Cardiac muscle cell (in vitro differentiated cells and primary cell): Measurements from ENCODE around the gene PRIM2. TPM values are rescaled to one million over a fixed set of nuclear protein-coding genes. Genes with fewer than 3 reads are reported as not detected.
"Not testable (repeated sequence)": the region's sequence is repeated elsewhere in the genome, so short reads cannot be mapped to it uniquely, and the experiment has no call there.

Source experiments
- DNase-seq, 2 donors: peaks; one replicate each; pipeline versions ENCODE4 v3.0.0 to v3.0.0-alpha.2; 2010 to 2017; ENCODE audit warnings: low read depth in 1 of 2, low spot score in 1 of 2
- H3K27ac ChIP-seq: fragments of 200-600 bp; sonication (generic); 2 replicates; pipeline ENCODE4 v1.5.1; 2016
- H3K27me3 ChIP-seq: fragments of 200-600 bp; sonication (generic); 2 replicates; pipeline ENCODE4 v1.6.0; 2016; ENCODE audit warnings: control low read depth
- H3K36me3 ChIP-seq: fragments of 200-600 bp; sonication (generic); 2 replicates; pipeline ENCODE4 v1.5.1; 2016; ENCODE audit warnings: control low read depth
- H3K4me1 ChIP-seq: fragments of 200-600 bp; sonication (generic); 2 replicates; pipeline ENCODE4 v1.8.1; 2017; ENCODE audit warnings: low read depth, mild to moderate bottlenecking, mixed run types
- H3K4me3 ChIP-seq: fragments of 200-600 bp; sonication (generic); 2 replicates; pipeline ENCODE4 v1.5.1; 2016; ENCODE audit warnings: mild to moderate bottlenecking
- H3K9me3 ChIP-seq: fragments of 200-600 bp; sonication (generic); 2 replicates; pipeline ENCODE4 v1.5.1; 2017; ENCODE audit warnings: low read depth, mild to moderate bottlenecking, control low read depth
- CTCF ChIP-seq: IDR thresholded peaks from 2 replicates; pipeline ENCODE4 v1.5.1; 2012; ENCODE audit warnings: low read depth, mild to moderate bottlenecking, low read length
- polyA plus RNA-seq: library from polyadenylated mRNA; unstranded; fragments of >200 nt; fragmentation: Nextera tagmentation; extraction: Ambion mirVana; gene quantifications from 2 replicates; pipeline ENCODE4 v1.2.1, GENCODE V29; 2016
- total RNA-seq: library from RNA; depleted of rRNA; stranded (reverse); fragments of >200 nt; gene quantifications from 2 replicates; pipeline ENCODE4 v1.2.3, GENCODE V29; 2016

The PRIM2 gene
- total and polyA plus RNA-seq, 2 experiments from 2014 or later: 6.2 to 7.4 TPM

GRCh38 chr6:57342148-57342669 is 24.8 kb downstream of the PRIM2 start:
- no peak overlapping the region for H3K27ac ChIP-seq
- no peak overlapping the region for H3K4me3 ChIP-seq
- H3K4me1 ChIP-seq: no peaks in the 10 kb centered on the region
- no peaks in the 10 kb centered on the region for H3K36me3 ChIP-seq
- TF ChIP-seq CTCF: no peak
- no peaks in the 10 kb centered on the region for H3K27me3 ChIP-seq
- DNase-seq: no peak
- no peaks in the 10 kb centered on the region for H3K9me3 ChIP-seq

- not testable (repeated sequence) for H3K27ac ChIP-seq, H3K4me1 ChIP-seq, H3K27me3 ChIP-seq, H3K4me3 ChIP-seq, H3K36me3 ChIP-seq, H3K9me3 ChIP-seq, DNase-seq
Measured at GRCh38 chr6:57343342-57343741, 25.9 kb downstream of the PRIM2 start.

- not testable (repeated sequence) for H3K36me3 ChIP-seq, H3K27me3 ChIP-seq, H3K4me1 ChIP-seq, H3K9me3 ChIP-seq, H3K27ac ChIP-seq, H3K4me3 ChIP-seq
- DNase-seq: peak in 1 of 2 donors; percentile 39
Measured at GRCh38 chr6:57346715-57347114, 29.3 kb downstream of the PRIM2 start.

- not testable (repeated sequence) for H3K27me3 ChIP-seq, H3K9me3 ChIP-seq, DNase-seq, H3K27ac ChIP-seq, H3K4me1 ChIP-seq, H3K36me3 ChIP-seq, H3K4me3 ChIP-seq
Measured at GRCh38 chr6:57347597-57347996, 30.2 kb downstream of the PRIM2 start.

GRCh38 chr6:57350443-57350842 is 33.0 kb downstream of the PRIM2 start:
- not testable (repeated sequence) for H3K36me3 ChIP-seq, H3K4me3 ChIP-seq, H3K27ac ChIP-seq, H3K9me3 ChIP-seq, H3K4me1 ChIP-seq, DNase-seq, H3K27me3 ChIP-seq

- not testable (repeated sequence) for H3K27ac ChIP-seq, H3K9me3 ChIP-seq, H3K4me1 ChIP-seq, H3K27me3 ChIP-seq, H3K4me3 ChIP-seq, H3K36me3 ChIP-seq
- DNase-seq: peak in 1 of 2 donors; percentile 11
Measured at GRCh38 chr6:57352596-57352995, 35.2 kb downstream of the PRIM2 start.

- DNase-seq, H3K27ac ChIP-seq, H3K27me3 ChIP-seq, H3K4me1 ChIP-seq, H3K36me3 ChIP-seq, H3K4me3 ChIP-seq, H3K9me3 ChIP-seq: not testable (repeated sequence)
Measured at GRCh38 chr6:57358319-57358718, 40.9 kb downstream of the PRIM2 start.

GRCh38 chr6:57359766-57360165 is 42.3 kb downstream of the PRIM2 start:
- not testable (repeated sequence) for H3K4me3 ChIP-seq, H3K36me3 ChIP-seq, H3K27me3 ChIP-seq, H3K27ac ChIP-seq, H3K4me1 ChIP-seq, DNase-seq, H3K9me3 ChIP-seq

- not testable (repeated sequence) for H3K27ac ChIP-seq, H3K36me3 ChIP-seq
Measured at GRCh38 chr6:57362340-57362739, 44.9 kb downstream of the PRIM2 start.

GRCh38 chr6:57365076-57365583 is 47.7 kb downstream of the PRIM2 start:
- H3K4me3 ChIP-seq, H3K27me3 ChIP-seq, H3K36me3 ChIP-seq, H3K4me1 ChIP-seq, H3K27ac ChIP-seq, H3K9me3 ChIP-seq: not testable (repeated sequence)
- peak in 1 of 2 donors; percentile 75 for DNase-seq

More at GRCh38 chr6:57362340-57362739, 44.9 kb downstream of the PRIM2 start:
- not testable (repeated sequence) for H3K4me1 ChIP-seq, H3K27me3 ChIP-seq, H3K9me3 ChIP-seq, H3K4me3 ChIP-seq
- peak in 1 of 2 donors; percentile 58 for DNase-seq

- not testable (repeated sequence) for H3K4me3 ChIP-seq, H3K9me3 ChIP-seq, DNase-seq, H3K27ac ChIP-seq, H3K36me3 ChIP-seq, H3K27me3 ChIP-seq, H3K4me1 ChIP-seq
Measured at GRCh38 chr6:57368965-57369731, 51.7 kb downstream of the PRIM2 start.

GRCh38 chr6:57371779-57372178 is 54.3 kb downstream of the PRIM2 start:
- not testable (repeated sequence) for H3K9me3 ChIP-seq, H3K4me3 ChIP-seq, H3K4me1 ChIP-seq

GRCh38 chr6:57374764-57375163 is 57.3 kb downstream of the PRIM2 start:
- not testable (repeated sequence) for H3K4me3 ChIP-seq, H3K27ac ChIP-seq, H3K27me3 ChIP-seq, H3K9me3 ChIP-seq, DNase-seq, H3K4me1 ChIP-seq, H3K36me3 ChIP-seq

More at GRCh38 chr6:57371779-57372178, 54.3 kb downstream of the PRIM2 start:
- H3K27ac ChIP-seq, H3K36me3 ChIP-seq, DNase-seq, H3K27me3 ChIP-seq: not testable (repeated sequence)
